ENCODE measurements around the gene SLC22A14.

SLC22A14 gene

GRCh38 chr3:38345879-38346586 is 63.9 kb downstream of the SLC22A14 start:
- Histone ChIP-seq H3K27me3 (ENCODE audit: control insufficient read depth, insufficient read depth, low read length) (peaks cover 2% of the 10 kb centered on the region; the same call in 1 of the 2 replicates), H3K4me3 (ENCODE audit: low read length) (peak overlapping the region; percentile 53; the same call in 1 of the 2 replicates), H3K27ac (ENCODE audit: low read length) (no peak overlapping the region), H3K4me1 (ENCODE audit: control insufficient read depth, insufficient read depth, low read length) (peaks cover 1% of the 10 kb centered on the region; the same call in 1 of the 2 replicates), H3K9me3 (ENCODE audit: control insufficient read depth, insufficient read depth, low read length) (no peaks in the 10 kb centered on the region), H3K36me3 (ENCODE audit: control insufficient read depth, insufficient read depth, low read length) (no peaks in the 10 kb centered on the region)
- WGBS (ENCODE audit: insufficient coverage, insufficient read length) = no CpG with 5 or more reads among the region's 10 CpGs
- DNase-seq (ENCODE audit: low read depth, low spot score) = no peak

GRCh38 chr3:38346587-38347410 is 64.7 kb downstream of the SLC22A14 start, which contains the start of gene XYLB:
Gene XYLB, plus strand, starts transcription at chr3:38346785. Its CDS starts 84 bp downstream, at chr3:38346869.
- Histone ChIP-seq H3K36me3 (ENCODE audit: control insufficient read depth, insufficient read depth, low read length) (no peaks in the 10 kb centered on the region), H3K27me3 (ENCODE audit: control insufficient read depth, insufficient read depth, low read length) (peaks cover 2% of the 10 kb centered on the region; the same call in 1 of the 2 replicates), H3K27ac (ENCODE audit: low read length) (no peak within 1 kb of the TSS), H3K9me3 (ENCODE audit: control insufficient read depth, insufficient read depth, low read length) (no peaks in the 10 kb centered on the region), H3K4me3 (ENCODE audit: low read length) (peak within 1 kb of the TSS; percentile 53; the same call in 1 of the 2 replicates), H3K4me1 (ENCODE audit: control insufficient read depth, insufficient read depth, low read length) (peaks cover 1% of the 10 kb centered on the region; the same call in 1 of the 2 replicates)
- DNase-seq (ENCODE audit: low read depth, low spot score) = peak; percentile 29
- WGBS (ENCODE audit: insufficient coverage, insufficient read length) = no CpG with 5 or more reads among the region's 85 CpGs

DNA sequence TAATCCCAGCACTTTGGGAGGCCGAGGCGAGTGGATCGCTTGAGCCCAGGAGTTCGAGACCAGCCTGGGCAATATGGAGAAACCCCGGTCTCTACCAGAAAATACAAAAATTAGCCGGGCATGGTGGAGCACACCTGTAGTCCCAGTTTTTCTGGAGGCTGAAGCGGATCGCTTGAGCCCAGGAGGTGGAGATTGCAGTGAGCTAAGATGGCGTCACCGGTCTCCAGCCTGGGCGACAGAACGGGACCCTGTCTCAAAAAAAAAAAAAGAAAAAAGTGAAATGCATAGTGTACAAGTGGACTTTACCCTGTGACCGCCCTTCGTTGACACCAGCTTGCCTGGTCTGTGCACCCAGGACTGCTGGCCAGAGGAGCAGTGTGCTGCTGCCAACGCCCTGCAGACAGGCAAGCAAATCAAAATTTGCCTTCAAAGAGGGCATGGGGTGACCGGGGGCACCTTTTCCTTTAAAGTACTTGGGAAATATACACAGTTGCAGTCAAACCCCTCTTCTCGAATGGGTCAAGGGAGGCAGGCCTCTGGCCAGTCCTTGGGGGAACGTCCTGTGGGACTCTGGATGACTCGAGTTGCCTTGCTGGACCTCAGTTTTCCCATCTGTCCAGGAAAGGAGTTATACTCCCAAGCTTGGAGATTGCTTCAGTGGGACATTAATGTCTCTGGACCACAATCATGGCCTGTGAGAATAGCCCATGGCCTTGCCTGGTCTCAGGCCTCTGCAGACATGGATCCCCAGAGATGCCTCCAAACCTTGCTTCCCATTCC is 65.5 kb downstream of the SLC22A14 start:
- no peaks in the 10 kb centered on the region for H3K36me3 ChIP-seq (ENCODE audit: control insufficient read depth, insufficient read depth, low read length)
- H3K27ac ChIP-seq (ENCODE audit: low read length) = no peak overlapping the region
- H3K9me3 ChIP-seq (ENCODE audit: control insufficient read depth, insufficient read depth, low read length) = no peaks in the 10 kb centered on the region
- peaks cover 1% of the 10 kb centered on the region; the same call in 1 of the 2 replicates for H3K4me1 ChIP-seq (ENCODE audit: control insufficient read depth, insufficient read depth, low read length)
- H3K27me3 ChIP-seq (ENCODE audit: control insufficient read depth, insufficient read depth, low read length) = peaks cover 2% of the 10 kb centered on the region; the same call in 1 of the 2 replicates
- H3K4me3 ChIP-seq (ENCODE audit: low read length) = peak overlapping the region; percentile 53; the same call in 1 of the 2 replicates
- no peak for DNase-seq (ENCODE audit: low read depth, low spot score)
- WGBS (ENCODE audit: insufficient coverage, insufficient read length) = no CpG with 5 or more reads among the region's 19 CpGs

- Histone ChIP-seq H3K27me3 (ENCODE audit: control insufficient read depth, insufficient read depth, low read length) (peaks cover 2% of the 10 kb centered on the region; the same call in 1 of the 2 replicates), H3K27ac (ENCODE audit: low read length) (no peak overlapping the region), H3K4me3 (ENCODE audit: low read length) (no peak overlapping the region), H3K9me3 (ENCODE audit: control insufficient read depth, insufficient read depth, low read length) (no peaks in the 10 kb centered on the region), H3K36me3 (ENCODE audit: control insufficient read depth, insufficient read depth, low read length) (no peaks in the 10 kb centered on the region), H3K4me1 (ENCODE audit: control insufficient read depth, insufficient read depth, low read length) (peaks cover 1% of the 10 kb centered on the region; the same call in 1 of the 2 replicates)
- WGBS (ENCODE audit: insufficient coverage, insufficient read length) = no CpG with 5 or more reads among the region's 4 CpGs
- no peak for DNase-seq (ENCODE audit: low read depth, low spot score)
These were observed 66.8 kb downstream of the SLC22A14 start for GRCh38 chr3:38348903-38349302.

DNA sequence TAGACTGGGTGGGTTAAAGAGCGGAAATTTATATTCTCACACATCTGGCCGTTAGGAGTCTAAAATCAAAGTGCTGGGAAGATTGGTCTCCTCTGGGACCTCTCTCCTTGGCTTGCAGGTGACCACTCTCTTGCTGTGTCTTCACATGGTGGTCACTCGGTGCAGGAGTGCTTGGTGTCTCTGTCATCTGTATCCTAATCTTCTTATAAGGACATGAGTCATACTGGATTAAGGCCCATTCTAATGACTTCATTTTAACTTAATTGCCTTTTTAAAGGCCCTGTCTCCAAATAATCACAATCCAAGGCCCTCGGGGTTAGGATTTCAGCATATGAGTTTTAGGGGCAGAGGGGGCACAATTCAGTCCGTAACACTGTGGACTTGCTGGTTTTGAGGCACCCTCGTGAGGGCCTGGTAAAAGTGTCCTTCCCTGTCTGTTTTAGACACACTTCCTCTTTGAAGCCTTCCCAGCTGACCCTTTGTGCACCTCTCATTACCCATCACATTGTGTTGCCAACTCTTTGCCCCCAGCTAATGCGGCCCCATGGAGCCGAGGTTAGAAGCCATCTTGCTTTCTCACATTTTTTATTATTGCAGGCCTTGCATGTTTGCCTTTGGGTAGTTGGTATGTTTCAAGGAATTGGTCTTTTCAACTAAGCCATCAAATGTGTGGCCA is 67.7 kb downstream of the SLC22A14 start:
- H3K27ac ChIP-seq (ENCODE audit: low read length) = no peak overlapping the region
- no peaks in the 10 kb centered on the region for H3K9me3 ChIP-seq (ENCODE audit: control insufficient read depth, insufficient read depth, low read length)
- peaks cover 2% of the 10 kb centered on the region; the same call in 1 of the 2 replicates for H3K27me3 ChIP-seq (ENCODE audit: control insufficient read depth, insufficient read depth, low read length)
- no peak overlapping the region for H3K4me3 ChIP-seq (ENCODE audit: low read length)
- peaks cover 1% of the 10 kb centered on the region; the same call in 1 of the 2 replicates for H3K4me1 ChIP-seq (ENCODE audit: control insufficient read depth, insufficient read depth, low read length)
- no peak for DNase-seq (ENCODE audit: low read depth, low spot score)
- no CpG with 5 or more reads among the region's 8 CpGs for WGBS (ENCODE audit: insufficient coverage, insufficient read length)
- no peaks in the 10 kb centered on the region for H3K36me3 ChIP-seq (ENCODE audit: control insufficient read depth, insufficient read depth, low read length)

GRCh38 chr3:38353151-38353550 is 71.1 kb downstream of the SLC22A14 start:
- H3K9me3 ChIP-seq (ENCODE audit: control insufficient read depth, insufficient read depth, low read length) = no peaks in the 10 kb centered on the region
- DNase-seq (ENCODE audit: low read depth, low spot score) = no peak
- WGBS (ENCODE audit: insufficient coverage, insufficient read length) = no CpG with 5 or more reads among the region's 4 CpGs
- no peaks in the 10 kb centered on the region for H3K36me3 ChIP-seq (ENCODE audit: control insufficient read depth, insufficient read depth, low read length)
- no peak overlapping the region for H3K4me3 ChIP-seq (ENCODE audit: low read length)
- H3K27me3 ChIP-seq (ENCODE audit: control insufficient read depth, insufficient read depth, low read length) = no peaks in the 10 kb centered on the region
- H3K4me1 ChIP-seq (ENCODE audit: control insufficient read depth, insufficient read depth, low read length) = no peaks in the 10 kb centered on the region
- H3K27ac ChIP-seq (ENCODE audit: low read length) = no peak overlapping the region

DNA sequence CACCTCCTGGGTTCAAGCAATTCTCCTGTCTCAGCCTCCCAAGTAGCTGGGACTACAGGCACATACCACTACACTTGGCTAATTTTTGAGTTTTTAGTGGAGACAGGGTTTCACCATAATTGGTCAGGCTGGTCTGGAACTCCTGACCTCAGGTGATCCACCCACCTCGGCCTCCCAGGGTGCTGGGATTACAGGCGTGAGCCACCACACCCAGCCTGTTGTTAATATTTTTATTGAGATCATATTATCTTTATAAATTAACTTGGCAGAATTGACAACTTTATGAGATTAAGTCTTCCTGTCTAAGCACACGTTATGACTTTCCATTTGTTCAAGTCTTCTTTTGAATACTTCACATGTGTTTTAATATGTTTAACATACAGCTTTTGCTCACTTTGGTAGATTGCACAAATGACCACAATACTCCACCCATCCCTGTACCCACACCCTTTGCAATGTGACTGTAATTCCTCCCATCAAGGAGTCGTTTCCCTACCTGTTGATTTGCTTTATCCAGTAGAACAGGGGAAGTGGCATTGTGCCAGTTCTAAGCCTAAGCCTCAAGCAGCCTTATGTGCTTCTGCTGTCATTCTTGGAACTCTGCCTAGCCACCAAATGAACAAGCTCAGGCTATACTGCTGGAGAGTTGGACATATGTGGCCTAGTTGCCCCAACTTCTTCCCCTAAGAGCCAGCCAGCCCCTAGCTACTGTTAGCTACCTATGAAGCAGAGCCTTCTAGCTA is 72.7 kb downstream of the SLC22A14 start:
- no peaks in the 10 kb centered on the region for H3K4me1 ChIP-seq (ENCODE audit: control insufficient read depth, insufficient read depth, low read length)
- DNase-seq (ENCODE audit: low read depth, low spot score) = no peak
- H3K27me3 ChIP-seq (ENCODE audit: control insufficient read depth, insufficient read depth, low read length) = no peaks in the 10 kb centered on the region
- H3K27ac ChIP-seq (ENCODE audit: low read length) = no peak overlapping the region
- WGBS (ENCODE audit: insufficient coverage, insufficient read length) = no CpG with 5 or more reads among the region's 4 CpGs
- no peaks in the 10 kb centered on the region for H3K9me3 ChIP-seq (ENCODE audit: control insufficient read depth, insufficient read depth, low read length)
- H3K36me3 ChIP-seq (ENCODE audit: control insufficient read depth, insufficient read depth, low read length) = no peaks in the 10 kb centered on the region
- H3K4me3 ChIP-seq (ENCODE audit: low read length) = no peak overlapping the region

DNA sequence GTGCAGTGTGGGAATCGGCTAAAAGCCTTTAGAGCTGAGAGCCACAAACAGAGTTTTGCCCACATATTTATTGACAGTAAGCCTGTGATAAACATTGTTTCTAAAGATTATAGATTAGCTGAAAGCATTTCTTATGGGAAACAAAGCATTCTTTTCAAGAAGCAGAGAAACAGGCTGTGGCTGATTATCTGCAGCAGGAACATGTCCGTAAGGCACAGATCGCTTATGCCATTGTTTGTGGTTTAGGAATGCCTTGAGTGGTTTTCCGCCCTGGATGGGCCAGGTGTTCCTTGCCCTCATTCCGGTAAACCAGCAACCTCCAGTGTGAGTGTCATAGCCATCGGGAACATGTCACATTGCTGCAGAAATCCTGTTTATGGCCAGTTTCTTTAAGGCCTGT is 76.9 kb downstream of the SLC22A14 start:
- Histone ChIP-seq H3K9me3 (ENCODE audit: control insufficient read depth, insufficient read depth, low read length) (no peaks in the 10 kb centered on the region), H3K36me3 (ENCODE audit: control insufficient read depth, insufficient read depth, low read length) (no peaks in the 10 kb centered on the region), H3K4me3 (ENCODE audit: low read length) (no peak overlapping the region), H3K27ac (ENCODE audit: low read length) (no peak overlapping the region), H3K4me1 (ENCODE audit: control insufficient read depth, insufficient read depth, low read length) (no peaks in the 10 kb centered on the region), H3K27me3 (ENCODE audit: control insufficient read depth, insufficient read depth, low read length) (no peaks in the 10 kb centered on the region)
- WGBS (ENCODE audit: insufficient coverage, insufficient read length) = no CpG with 5 or more reads among the region's 6 CpGs
- no peak for DNase-seq (ENCODE audit: low read depth, low spot score)

DNA sequence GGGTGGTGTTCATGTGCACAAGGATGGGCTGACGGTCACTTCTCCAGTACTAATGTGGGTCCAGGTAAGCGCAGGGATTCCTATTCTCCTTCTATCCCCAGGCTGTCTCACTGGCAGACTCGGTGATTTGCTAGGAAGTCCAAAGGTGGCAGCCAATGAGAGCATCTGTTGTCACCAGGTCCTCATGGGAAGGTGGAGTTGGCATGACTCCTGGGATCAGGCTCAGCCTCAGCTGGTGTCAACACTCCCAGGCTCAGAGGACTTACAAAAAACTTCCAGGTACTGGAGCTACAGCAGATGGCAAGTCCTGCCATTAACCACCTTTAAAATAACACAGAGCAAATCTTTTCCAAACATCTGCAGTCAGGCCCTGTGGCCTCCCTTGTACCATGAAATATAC is 78.3 kb downstream of the SLC22A14 start:
- H3K36me3 ChIP-seq (ENCODE audit: control insufficient read depth, insufficient read depth, low read length) = no peaks in the 10 kb centered on the region
- no peak overlapping the region for H3K27ac ChIP-seq (ENCODE audit: low read length)
- no peak for DNase-seq (ENCODE audit: low read depth, low spot score)
- no peaks in the 10 kb centered on the region for H3K4me1 ChIP-seq (ENCODE audit: control insufficient read depth, insufficient read depth, low read length)
- no peaks in the 10 kb centered on the region for H3K9me3 ChIP-seq (ENCODE audit: control insufficient read depth, insufficient read depth, low read length)
- no peak overlapping the region for H3K4me3 ChIP-seq (ENCODE audit: low read length)
- H3K27me3 ChIP-seq (ENCODE audit: control insufficient read depth, insufficient read depth, low read length) = no peaks in the 10 kb centered on the region
- no CpG with 5 or more reads among the region's 3 CpGs for WGBS (ENCODE audit: insufficient coverage, insufficient read length)
